ENCODE data around the gene TTYH3. TPM values are rescaled to one million over a fixed set of nuclear protein-coding genes. Genes with fewer than 3 reads are reported as not detected.
A peak's percentile ranks its signal among the peaks of the same experiment; 100 is the strongest.

TTYH3 gene
- total and polyA plus RNA-seq, 2 of the 13 experiments (the other 11 are each of a cell fraction or from before 2014, with no cell fraction given), result 26.3 to 50.0 TPM

- TF ChIP-seq THAP9 (CRISPR knock-in tag; IDR thresholded peaks at IDR 0.05; ENCODE audit: borderline replicate concordance) (peak; percentile 83; the same call in 1 of the 2 replicates), GABPA (IDR thresholded peaks at IDR 0.05; ENCODE audit: low read depth, low read length) (no peak), GABPA (CRISPR knock-in tag; IDR thresholded peaks at IDR 0.05; ENCODE audit: low read depth) (peak; percentile 86), ZC3H4 (CRISPR knock-in tag; IDR thresholded peaks at IDR 0.05; ENCODE audit: borderline replicate concordance) (no peak), KLF15 (CRISPR knock-in tag; IDR thresholded peaks at IDR 0.05; ENCODE audit: borderline replicate concordance) (0 out of 2 replicates have a peak, but pooled peaks have one; percentile 16), ATF5 (CRISPR knock-in tag; IDR thresholded peaks at IDR 0.05; ENCODE audit: low read depth) (no peak), ZBED4 (CRISPR knock-in tag; IDR thresholded peaks at IDR 0.05; ENCODE audit: borderline replicate concordance) (peak; percentile 99), MAFG (CRISPR knock-in tag; IDR thresholded peaks at IDR 0.05) (no peak), ZNF772 (CRISPR knock-in tag; IDR thresholded peaks at IDR 0.05) (peak; percentile 91), ZNF180 (CRISPR knock-in tag; IDR thresholded peaks at IDR 0.05; ENCODE audit: borderline replicate concordance, low read depth) (no peak), ZNF501 (CRISPR knock-in tag; IDR thresholded peaks at IDR 0.05) (peak; percentile 88), HCFC1 (IDR thresholded peaks at IDR 0.05; ENCODE audit: low read depth, low read length) (no peak), CREM (IDR thresholded peaks at IDR 0.05) (no peak), CREM (CRISPR knock-in tag; IDR thresholded peaks at IDR 0.05) (no peak), TBX3 (IDR thresholded peaks at IDR 0.05; ENCODE audit: borderline replicate concordance) (0 out of 2 replicates have a peak, but pooled peaks have one; percentile 21), TCF12 (IDR thresholded peaks at IDR 0.05) (no peak), TCF12 (CRISPR knock-in tag; IDR thresholded peaks at IDR 0.05) (peak; percentile 92; the same call in 1 of the 2 replicates), HNF4A (CRISPR knock-in tag; IDR thresholded peaks at IDR 0.05) (peak; percentile 85), FIP1L1 (IDR thresholded peaks at IDR 0.05; ENCODE audit: borderline replicate concordance, insufficient read depth, low read depth, low read length) (0 out of 2 replicates have a peak, but pooled peaks have one; percentile 22)
- TF ChIP-seq, protein P1, sequence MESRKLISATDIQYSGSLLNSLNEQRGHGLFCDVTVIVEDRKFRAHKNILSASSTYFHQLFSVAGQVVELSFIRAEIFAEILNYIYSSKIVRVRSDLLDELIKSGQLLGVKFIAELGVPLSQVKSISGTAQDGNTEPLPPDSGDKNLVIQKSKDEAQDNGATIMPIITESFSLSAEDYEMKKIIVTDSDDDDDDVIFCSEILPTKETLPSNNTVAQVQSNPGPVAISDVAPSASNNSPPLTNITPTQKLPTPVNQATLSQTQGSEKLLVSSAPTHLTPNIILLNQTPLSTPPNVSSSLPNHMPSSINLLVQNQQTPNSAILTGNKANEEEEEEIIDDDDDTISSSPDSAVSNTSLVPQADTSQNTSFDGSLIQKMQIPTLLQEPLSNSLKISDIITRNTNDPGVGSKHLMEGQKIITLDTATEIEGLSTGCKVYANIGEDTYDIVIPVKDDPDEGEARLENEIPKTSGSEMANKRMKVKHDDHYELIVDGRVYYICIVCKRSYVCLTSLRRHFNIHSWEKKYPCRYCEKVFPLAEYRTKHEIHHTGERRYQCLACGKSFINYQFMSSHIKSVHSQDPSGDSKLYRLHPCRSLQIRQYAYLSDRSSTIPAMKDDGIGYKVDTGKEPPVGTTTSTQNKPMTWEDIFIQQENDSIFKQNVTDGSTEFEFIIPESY (CRISPR knock-in tag; IDR thresholded peaks at IDR 0.05), result peak; percentile 96
These were observed 31.5 kb downstream of the TTYH3 start (continued) for GRCh38 chr7:2663121-2663886.

All from HepG2 (cell line).